Breast epithelium (tissue), 4 donors: ENCODE measurements around the gene PTPRK. TPM values are rescaled to one million over a fixed set of nuclear protein-coding genes. Genes with fewer than 3 reads are reported as not detected.

Experiments used
- DNase-seq, 2 donors: peaks; one replicate each; pipeline ENCODE4 v3.0.0-alpha.2; 2019; ENCODE audit warnings: low spot score in 2 of 2
- H3K27ac ChIP-seq, 2 donors: fragments of 200-600 bp; sonication (generic) in 1 of 2; one replicate each; pipeline ENCODE4 v1.5.1; 2016 to 2019; ENCODE audit warnings: mild to moderate bottlenecking in 1 of 2
- H3K27me3 ChIP-seq, 2 donors: fragments of 200-600 bp; sonication (generic) in 1 of 2; one replicate each; pipeline versions ENCODE4 v1.5.1 to v1.6.0; 2017 to 2019; ENCODE audit warnings: control low read depth in 1 of 2, mild to moderate bottlenecking in 1 of 2
- H3K36me3 ChIP-seq: fragments of 200-600 bp; one replicate; pipeline ENCODE4 v1.5.1; 2019
- H3K4me1 ChIP-seq, 2 donors: fragments of 200-600 bp; sonication (generic); one replicate each; pipeline ENCODE4 v1.5.1; 2016 to 2019; ENCODE audit warnings: control low read depth in 1 of 2
- H3K4me3 ChIP-seq, 3 donors: fragments of 200-600 bp; sonication (generic); 1 replicate in 2 of 3; 2 replicates in 1 of 3; pipeline ENCODE4 v1.5.1; 2016 to 2019; ENCODE audit warnings: mild to moderate bottlenecking in 3 of 3, moderate library complexity in 2 of 3
- H3K9me3 ChIP-seq, 2 donors: fragments of 200-600 bp; sonication (generic) in 1 of 2; one replicate each; pipeline ENCODE4 v1.5.1; 2016 to 2019; ENCODE audit warnings: control low read depth in 1 of 2
- POLR2A ChIP-seq: fragments of 450-650 bp; IDR thresholded peaks from one replicate; pipeline ENCODE4 v1.6.1; 2016; ENCODE audit warnings: antibody characterized with exemption, mild to moderate bottlenecking, moderate library complexity
- POLR2AphosphoS5 ChIP-seq, 3 donors: sonication (generic); formaldehyde crosslinking; IDR thresholded peaks; one replicate each; pipeline ENCODE4 v1.6.1; 2017; ENCODE audit warnings: antibody characterized with exemption in 3 of 3
- intact Hi-C: fragments of 100-400 bp; cut with DNase I; formaldehyde crosslinking; loops from one replicate; pipeline ENCODE4 v1.15.1; 2023; ENCODE audit warnings: low total_unique reads
- total RNA-seq, 3 donors: library from RNA; depleted of rRNA; stranded (reverse); fragments of >200 nt; gene quantifications; one replicate each; pipeline ENCODE4 v1.1.0, GENCODE V29; 2016
- TF ChIP-seq, protein P1 (sequence below), 3 donors: fragments of 450-650 bp; IDR thresholded peaks; one replicate each; pipeline ENCODE4 v1.5.1; 2016 to 2017; ENCODE audit warnings: antibody characterized with exemption in 3 of 3, mild to moderate bottlenecking in 3 of 3, moderate library complexity in 3 of 3

The PTPRK gene
- total RNA-seq, 3 donors from 2014 or later = 29.1 to 134 (median 77.0) TPM

DNA sequence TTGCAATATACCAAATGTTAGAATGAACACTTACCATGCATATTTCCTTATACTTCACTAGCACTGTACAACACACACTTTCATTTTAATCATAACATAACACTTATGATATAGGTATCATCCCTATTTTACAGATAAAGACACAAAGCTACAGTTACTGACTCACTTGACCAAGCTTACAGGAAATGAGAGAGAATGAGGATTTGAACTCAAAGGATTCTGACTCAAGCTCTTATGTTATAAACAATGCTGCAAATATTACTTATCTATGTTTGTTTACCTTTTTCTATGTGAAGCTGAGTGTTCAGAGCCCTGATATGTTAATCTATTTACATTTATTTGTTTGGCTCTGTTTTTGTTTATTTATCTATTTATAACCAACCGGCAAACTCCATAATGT, 245.4 kb downstream of the PTPRK start:
- H3K4me1 ChIP-seq = no peaks in the 10 kb centered on the region
- no peaks in the 10 kb centered on the region for H3K9me3 ChIP-seq
- no peak overlapping the region for H3K4me3 ChIP-seq
- no peak for DNase-seq
- intact Hi-C loops = no loop called here
- no peaks in the 10 kb centered on the region for H3K27me3 ChIP-seq
- no peaks in the 10 kb centered on the region for H3K36me3 ChIP-seq
- no peak overlapping the region for H3K27ac ChIP-seq
- TF ChIP-seq POLR2A (no peak), POLR2AphosphoS5 (IDR thresholded peaks at IDR 0.05) (no peak)
- TF ChIP-seq, protein P1, sequence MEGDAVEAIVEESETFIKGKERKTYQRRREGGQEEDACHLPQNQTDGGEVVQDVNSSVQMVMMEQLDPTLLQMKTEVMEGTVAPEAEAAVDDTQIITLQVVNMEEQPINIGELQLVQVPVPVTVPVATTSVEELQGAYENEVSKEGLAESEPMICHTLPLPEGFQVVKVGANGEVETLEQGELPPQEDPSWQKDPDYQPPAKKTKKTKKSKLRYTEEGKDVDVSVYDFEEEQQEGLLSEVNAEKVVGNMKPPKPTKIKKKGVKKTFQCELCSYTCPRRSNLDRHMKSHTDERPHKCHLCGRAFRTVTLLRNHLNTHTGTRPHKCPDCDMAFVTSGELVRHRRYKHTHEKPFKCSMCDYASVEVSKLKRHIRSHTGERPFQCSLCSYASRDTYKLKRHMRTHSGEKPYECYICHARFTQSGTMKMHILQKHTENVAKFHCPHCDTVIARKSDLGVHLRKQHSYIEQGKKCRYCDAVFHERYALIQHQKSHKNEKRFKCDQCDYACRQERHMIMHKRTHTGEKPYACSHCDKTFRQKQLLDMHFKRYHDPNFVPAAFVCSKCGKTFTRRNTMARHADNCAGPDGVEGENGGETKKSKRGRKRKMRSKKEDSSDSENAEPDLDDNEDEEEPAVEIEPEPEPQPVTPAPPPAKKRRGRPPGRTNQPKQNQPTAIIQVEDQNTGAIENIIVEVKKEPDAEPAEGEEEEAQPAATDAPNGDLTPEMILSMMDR (IDR thresholded peaks at IDR 0.05) = no peak

DNA sequence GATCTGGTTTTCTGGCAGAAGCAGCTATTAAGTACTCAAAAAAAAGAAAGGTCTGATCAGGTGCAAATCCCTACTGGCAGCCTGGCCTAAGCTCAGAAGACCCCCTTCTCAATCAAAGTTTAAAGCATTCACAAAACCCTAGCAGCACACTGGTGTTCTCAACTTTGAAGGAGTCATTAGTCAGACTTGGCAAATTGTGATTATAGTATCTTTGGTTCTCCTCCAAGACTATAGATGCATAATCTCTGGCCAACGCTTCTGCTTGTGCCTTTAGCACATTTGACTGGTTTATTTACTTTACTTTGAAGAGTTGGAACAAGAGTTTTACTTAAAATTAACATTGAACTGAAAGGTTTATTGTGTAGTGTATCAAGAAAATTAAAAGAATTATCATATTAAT, 248.9 kb downstream of the PTPRK start:
- TF ChIP-seq, protein P1 (IDR thresholded peaks at IDR 0.05) = no peak
- TF ChIP-seq POLR2A (no peak), POLR2AphosphoS5 (IDR thresholded peaks at IDR 0.05) (no peak)
- no peaks in the 10 kb centered on the region for H3K4me1 ChIP-seq
- no peaks in the 10 kb centered on the region for H3K9me3 ChIP-seq
- no peak overlapping the region for H3K4me3 ChIP-seq
- intact Hi-C loops = no loop called here
- H3K27me3 ChIP-seq = no peaks in the 10 kb centered on the region
- DNase-seq = no peak
- no peaks in the 10 kb centered on the region for H3K36me3 ChIP-seq
- H3K27ac ChIP-seq = no peak overlapping the region

DNA sequence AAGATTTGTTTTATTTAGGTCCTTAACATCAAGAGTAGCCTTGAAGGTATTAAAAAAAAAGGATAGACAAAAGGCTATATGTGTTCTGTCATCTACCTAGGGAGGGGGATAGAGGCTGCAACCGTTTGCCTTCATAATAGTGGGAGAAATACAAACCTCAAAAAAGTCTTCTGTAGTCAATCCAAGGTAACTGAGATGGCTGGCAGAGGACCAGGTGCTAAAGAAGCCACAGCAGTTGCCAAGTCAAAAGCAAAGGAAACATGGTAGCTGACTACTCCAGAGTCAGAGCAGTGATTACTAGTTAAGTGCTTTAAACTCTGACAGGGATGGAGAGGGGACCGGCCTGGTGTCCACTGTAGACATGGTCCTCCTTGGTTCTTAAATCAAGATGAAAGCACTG, 249.4 kb downstream of the PTPRK start:
- Histone ChIP-seq H3K27ac (no peak overlapping the region), H3K27me3 (no peaks in the 10 kb centered on the region), H3K36me3 (no peaks in the 10 kb centered on the region), H3K9me3 (no peaks in the 10 kb centered on the region), H3K4me1 (no peaks in the 10 kb centered on the region), H3K4me3 (no peak overlapping the region)
- TF ChIP-seq POLR2A = no peak
- TF ChIP-seq, protein P1 (IDR thresholded peaks at IDR 0.05) = no peak
- no peak for TF ChIP-seq POLR2AphosphoS5 (IDR thresholded peaks at IDR 0.05)
- intact Hi-C loops = no loop called here
- DNase-seq = no peak

DNA sequence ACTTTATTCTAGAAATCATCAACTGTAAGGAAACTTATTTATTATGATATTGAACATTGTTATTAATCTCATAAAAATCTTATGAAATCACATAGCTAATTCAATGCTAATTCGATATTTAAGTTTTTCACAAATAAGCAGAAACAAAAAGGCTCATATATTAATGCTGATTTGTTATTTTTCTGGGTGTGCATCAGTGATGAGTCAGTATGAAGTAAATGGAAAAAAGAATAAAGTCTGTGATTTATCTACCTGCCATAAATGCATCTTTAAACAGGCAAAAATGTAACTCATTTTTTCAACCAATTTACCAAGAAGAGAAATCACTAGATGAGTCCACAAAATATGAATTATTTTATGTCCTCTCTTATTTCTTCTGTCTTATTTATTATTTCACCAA, 253.5 kb downstream of the PTPRK start:
- Histone ChIP-seq H3K36me3 (no peaks in the 10 kb centered on the region), H3K27me3 (no peaks in the 10 kb centered on the region), H3K4me3 (no peak overlapping the region), H3K27ac (no peak overlapping the region), H3K9me3 (no peaks in the 10 kb centered on the region), H3K4me1 (no peaks in the 10 kb centered on the region)
- TF ChIP-seq POLR2A (no peak), POLR2AphosphoS5 (IDR thresholded peaks at IDR 0.05) (no peak)
- TF ChIP-seq, protein P1 (IDR thresholded peaks at IDR 0.05) = no peak
- no peak for DNase-seq
- intact Hi-C loops = no loop called here

DNA sequence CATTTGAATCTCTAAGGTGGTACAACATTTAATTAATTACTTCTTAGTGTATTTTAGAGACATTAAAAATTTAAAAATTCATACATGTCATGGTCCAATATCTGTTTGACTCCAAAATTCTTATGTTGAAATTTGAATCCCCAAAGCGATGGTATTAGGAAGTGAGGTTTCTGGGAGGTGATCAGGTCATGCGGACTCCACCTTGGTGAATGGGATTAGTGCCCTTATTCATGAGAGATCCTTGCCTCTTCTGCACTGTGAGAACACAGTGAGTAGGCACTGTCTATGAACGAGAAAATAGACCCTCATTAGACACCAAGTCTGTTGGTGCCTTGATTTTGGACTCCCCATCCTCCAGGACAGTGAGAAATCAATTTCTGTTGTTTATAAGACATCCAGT, 254.7 kb downstream of the PTPRK start:
- Histone ChIP-seq H3K27me3 (no peaks in the 10 kb centered on the region), H3K36me3 (no peaks in the 10 kb centered on the region), H3K9me3 (no peaks in the 10 kb centered on the region), H3K27ac (no peak overlapping the region), H3K4me3 (no peak overlapping the region), H3K4me1 (no peaks in the 10 kb centered on the region)
- TF ChIP-seq POLR2AphosphoS5 (IDR thresholded peaks at IDR 0.05) = no peak
- TF ChIP-seq POLR2A = no peak
- TF ChIP-seq, protein P1 (IDR thresholded peaks at IDR 0.05) = no peak
- no peak for DNase-seq
- intact Hi-C loops = no loop called here
